Lower leg skin (tissue), 4 donors: ENCODE measurements around the gene TCEANC2. TPM values are rescaled to one million over a fixed set of nuclear protein-coding genes. Genes with fewer than 3 reads are reported as not detected.
"Not testable (repeated sequence)": the region's sequence is repeated elsewhere in the genome, so short reads cannot be mapped to it uniquely, and the experiment has no call there.

Source experiments
- DNase-seq, 2 donors: peaks; one replicate each; pipeline ENCODE4 v3.0.0-alpha.2; 2019; ENCODE audit warnings: low spot score in 2 of 2
- H3K4me3 ChIP-seq: fragments of 200-600 bp; sonication (generic); 2 replicates; pipeline ENCODE4 v1.5.1; 2017; ENCODE audit warnings: mild to moderate bottlenecking, low read depth; ENCODE audit not compliant: poor library complexity, severe bottlenecking
- POLR2A ChIP-seq, 2 donors: fragments of 450-650 bp; IDR thresholded peaks; one replicate each; pipeline ENCODE4 v1.6.1; 2016 to 2017; ENCODE audit warnings: antibody characterized with exemption in 2 of 2, mild to moderate bottlenecking in 1 of 2, moderate library complexity in 1 of 2
- WGBS, 2 donors: methylation state at CpG; one replicate each; pipeline ENCODE4 v1.1.5; 2018; 5-methylcytosine and 5-hydroxymethylcytosine counted together
- intact Hi-C: fragments of 100-400 bp; cut with DNase I; formaldehyde crosslinking; loops from one replicate; pipeline ENCODE4 v1.15.0; 2023; ENCODE audit warnings: low total_unique reads
- total RNA-seq, 4 donors: library from RNA; depleted of rRNA; stranded (reverse); fragments of >200 nt; gene quantifications; one replicate each; pipeline ENCODE4 v1.1.0, GENCODE V29; 2016
- TF ChIP-seq, protein P1 (sequence below), 3 donors: fragments of 450-650 bp; IDR thresholded peaks; one replicate each; pipeline ENCODE4 v1.5.1; 2016; ENCODE audit warnings: antibody characterized with exemption in 3 of 3, mild to moderate bottlenecking in 3 of 3, moderate library complexity in 2 of 3

TCEANC2 gene
- total RNA-seq, 4 donors from 2014 or later = 3.1 to 4.3 (median 3.8) TPM

DNA sequence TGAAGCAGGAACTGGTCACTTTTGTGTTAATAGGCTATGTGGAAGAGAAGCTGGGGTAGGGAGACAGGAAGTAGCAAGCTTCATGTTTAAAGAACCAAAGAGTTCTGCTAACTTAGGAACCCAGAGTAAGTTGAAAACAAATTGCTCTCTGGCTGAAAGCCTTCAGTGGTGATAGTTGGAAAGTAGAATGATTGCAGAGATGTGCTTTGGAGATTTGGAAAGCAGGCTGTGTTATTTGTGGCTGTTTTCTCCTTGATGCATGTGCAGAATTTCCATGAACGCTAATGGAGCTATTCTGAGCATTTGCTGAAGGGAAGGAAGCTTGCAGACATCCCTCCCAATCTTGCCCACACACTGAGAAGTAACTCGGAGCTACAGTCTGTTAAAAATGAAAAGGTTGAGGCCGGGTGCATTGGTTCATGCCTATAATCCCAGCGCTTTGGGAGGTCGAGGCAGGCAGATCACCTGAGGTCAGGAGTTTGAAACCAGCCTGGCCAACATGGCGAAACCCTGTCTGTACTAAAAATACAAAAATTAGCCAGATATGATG, 45.7 kb downstream of the TCEANC2 start:
- 82 to 86% methylated on average over 6 of the region's 6 CpGs for WGBS, 2 donors
- H3K4me3 ChIP-seq = no peak overlapping the region
- TF ChIP-seq POLR2A (IDR thresholded peaks at IDR 0.05) = no peak
- TF ChIP-seq, protein P1, sequence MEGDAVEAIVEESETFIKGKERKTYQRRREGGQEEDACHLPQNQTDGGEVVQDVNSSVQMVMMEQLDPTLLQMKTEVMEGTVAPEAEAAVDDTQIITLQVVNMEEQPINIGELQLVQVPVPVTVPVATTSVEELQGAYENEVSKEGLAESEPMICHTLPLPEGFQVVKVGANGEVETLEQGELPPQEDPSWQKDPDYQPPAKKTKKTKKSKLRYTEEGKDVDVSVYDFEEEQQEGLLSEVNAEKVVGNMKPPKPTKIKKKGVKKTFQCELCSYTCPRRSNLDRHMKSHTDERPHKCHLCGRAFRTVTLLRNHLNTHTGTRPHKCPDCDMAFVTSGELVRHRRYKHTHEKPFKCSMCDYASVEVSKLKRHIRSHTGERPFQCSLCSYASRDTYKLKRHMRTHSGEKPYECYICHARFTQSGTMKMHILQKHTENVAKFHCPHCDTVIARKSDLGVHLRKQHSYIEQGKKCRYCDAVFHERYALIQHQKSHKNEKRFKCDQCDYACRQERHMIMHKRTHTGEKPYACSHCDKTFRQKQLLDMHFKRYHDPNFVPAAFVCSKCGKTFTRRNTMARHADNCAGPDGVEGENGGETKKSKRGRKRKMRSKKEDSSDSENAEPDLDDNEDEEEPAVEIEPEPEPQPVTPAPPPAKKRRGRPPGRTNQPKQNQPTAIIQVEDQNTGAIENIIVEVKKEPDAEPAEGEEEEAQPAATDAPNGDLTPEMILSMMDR (IDR thresholded peaks at IDR 0.05) = no peak
- intact Hi-C loops = no loop called here
- no peak for DNase-seq

DNA sequence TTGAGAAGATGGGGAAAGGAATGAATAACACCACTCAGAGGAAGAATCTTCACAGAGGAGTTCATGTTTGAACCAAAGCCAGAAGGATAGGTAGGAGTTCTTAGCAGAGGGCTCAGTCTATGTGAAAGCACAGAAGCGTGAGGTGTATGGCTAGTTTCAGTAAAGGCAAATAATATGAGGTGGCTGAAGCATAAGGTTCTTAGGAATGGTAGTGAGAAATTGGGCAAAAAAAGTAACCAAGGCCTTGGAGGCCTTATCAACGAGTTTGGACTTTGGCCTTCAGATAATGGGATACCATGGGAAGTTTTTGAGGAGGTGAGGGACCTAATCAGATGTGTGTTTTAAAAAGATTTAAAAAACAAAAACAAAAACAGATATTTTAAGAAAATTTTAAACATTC, 47.1 kb downstream of the TCEANC2 start:
- TF ChIP-seq POLR2A (IDR thresholded peaks at IDR 0.05) = no peak
- TF ChIP-seq, protein P1 (IDR thresholded peaks at IDR 0.05) = no peak
- intact Hi-C loops = no loop called here
- no peak overlapping the region for H3K4me3 ChIP-seq
- WGBS, 2 donors = 69 to 78% methylated on average over 2 of the region's 2 CpGs
- no peak for DNase-seq

DNA sequence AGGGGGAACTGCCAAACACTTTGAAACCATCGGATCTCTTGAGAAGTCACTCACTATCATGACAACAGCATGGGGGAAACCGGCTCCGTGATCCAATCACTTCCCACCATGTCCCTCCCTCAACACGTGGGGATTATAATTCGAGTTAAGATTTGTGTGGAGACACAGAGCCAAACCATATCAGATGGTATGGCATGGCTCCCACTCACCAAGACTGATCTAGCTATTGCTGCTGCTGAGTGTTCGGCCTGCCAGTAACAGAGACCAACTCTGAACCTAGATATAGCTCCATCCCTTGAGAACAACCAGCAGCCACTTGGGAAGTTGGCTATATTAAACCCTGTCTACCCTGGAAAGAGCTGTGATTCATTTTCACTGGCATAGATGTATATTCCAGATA, 50.0 kb downstream of the TCEANC2 start:
- no peak overlapping the region for H3K4me3 ChIP-seq
- WGBS, 2 donors = 84 to 87% methylated on average over 6 of the region's 6 CpGs
- no peak for TF ChIP-seq POLR2A (IDR thresholded peaks at IDR 0.05)
- TF ChIP-seq, protein P1 (IDR thresholded peaks at IDR 0.05) = no peak
- intact Hi-C loops = no loop called here
- peak in 1 of 2 donors; percentile 64 for DNase-seq

DNA sequence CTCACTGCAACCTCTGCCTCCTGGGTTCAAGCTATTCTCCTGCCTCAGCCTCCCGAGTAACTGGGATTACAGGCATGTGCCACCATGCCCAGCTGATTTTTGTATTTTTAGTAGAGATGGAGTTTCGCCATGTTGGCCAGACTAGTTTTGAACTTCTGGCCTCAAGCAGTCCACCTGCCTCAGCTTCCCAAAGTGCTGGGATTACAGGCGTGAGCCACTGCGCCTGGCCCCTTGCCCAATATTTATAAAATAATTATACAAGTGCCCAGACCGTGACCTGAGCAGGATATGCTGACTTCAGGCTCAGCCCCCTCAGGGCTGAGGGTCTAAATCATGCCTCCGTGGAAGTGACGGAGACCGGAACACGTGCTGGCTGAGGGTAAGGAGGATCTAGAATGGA, 51.2 kb downstream of the TCEANC2 start:
- DNase-seq, H3K4me3 ChIP-seq, intact Hi-C loops: not testable (repeated sequence)
- whole genome bisulfite sequencing, 2 donors = 92 to 94% methylated on average over 9 of the region's 9 CpGs

DNA sequence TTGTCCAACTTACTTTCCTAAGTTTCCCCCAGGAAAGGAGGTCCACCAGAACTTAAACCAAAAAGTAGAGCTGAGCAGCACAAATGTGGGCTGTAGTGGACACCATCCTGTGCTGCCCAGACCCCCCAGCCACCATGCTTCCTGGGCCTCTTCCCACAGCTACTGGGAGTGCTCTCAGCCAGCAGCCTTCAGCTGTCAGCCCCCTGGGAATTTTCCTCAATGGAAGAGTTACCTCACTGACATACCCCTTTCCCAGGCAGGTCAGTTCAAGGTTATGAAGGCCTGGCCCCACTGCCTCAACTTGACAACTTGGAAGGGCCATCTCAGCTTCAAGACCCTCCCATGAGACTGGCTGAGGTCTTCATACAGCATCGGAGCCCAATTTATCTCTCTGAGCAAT, 51.7 kb downstream of the TCEANC2 start:
- TF ChIP-seq, protein P1 (IDR thresholded peaks at IDR 0.05) = no peak
- TF ChIP-seq POLR2A (IDR thresholded peaks at IDR 0.05) = no peak
- intact Hi-C loops = no loop called here
- 82 to 85% methylated on average over 1 of the region's 1 CpG for WGBS, 2 donors
- no peak overlapping the region for H3K4me3 ChIP-seq
- peak in 1 of 2 donors; percentile 64 for DNase-seq

DNA sequence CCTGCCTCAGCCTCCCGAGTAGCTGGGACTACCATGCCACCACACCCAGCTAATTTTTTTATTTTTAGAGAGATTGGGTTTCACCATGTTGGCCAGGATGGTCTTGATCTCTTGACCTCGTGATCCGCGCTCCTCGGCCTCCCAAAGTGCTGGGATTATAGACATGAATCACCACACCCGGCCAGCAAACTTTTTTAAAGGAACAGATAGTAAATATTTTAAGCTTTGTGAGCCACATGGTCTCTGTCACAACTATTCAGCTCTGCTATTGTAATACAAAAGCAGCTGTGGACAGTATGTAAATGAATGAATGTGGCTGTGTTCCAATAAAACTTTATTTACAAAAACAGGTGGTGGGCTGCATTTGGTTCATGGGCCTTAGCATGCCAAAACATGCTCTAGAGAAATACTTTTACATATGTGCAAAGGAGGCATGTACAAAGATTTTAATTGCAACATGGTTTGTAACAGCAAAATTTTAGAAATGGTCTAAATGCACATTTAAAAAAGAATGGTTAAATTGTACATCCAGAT, 52.4 kb downstream of the TCEANC2 start:
- intact Hi-C loops = no loop called here
- no peak overlapping the region for H3K4me3 ChIP-seq
- TF ChIP-seq, protein P1 (IDR thresholded peaks at IDR 0.05) = no peak
- no peak for TF ChIP-seq POLR2A (IDR thresholded peaks at IDR 0.05)
- no peak for DNase-seq
- WGBS, 2 donors = 77 to 82% methylated on average over 6 of the region's 6 CpGs
